Ecto neural progenitor cell (in vitro differentiated cells): ENCODE data around the gene CYP2A13.
A peak's percentile ranks its signal among the peaks of the same experiment; 100 is the strongest.
"Not testable (repeated sequence)": the region's sequence is repeated elsewhere in the genome, so short reads cannot be mapped to it uniquely, and the experiment has no call there.

Experiments used
- DNase-seq: peaks from one replicate; pipeline ENCODE4 v3.0.0-alpha.2; 2018; ENCODE audit warnings: low spot score

CYP2A13 gene

GRCh38 chr19:41120929-41121911, 33.0 kb downstream of the CYP2A13 start:
- not testable (repeated sequence) for DNase-seq

- DNase-seq = not testable (repeated sequence)
Measured at GRCh38 chr19:41122846-41123245, 34.6 kb downstream of the CYP2A13 start.

- no peak for DNase-seq
Measured at GRCh38 chr19:41123716-41124294, 35.6 kb downstream of the CYP2A13 start.

- not testable (repeated sequence) for DNase-seq
Measured at GRCh38 chr19:41126765-41127203, 38.5 kb downstream of the CYP2A13 start.

GRCh38 chr19:41127362-41127761, 39.1 kb downstream of the CYP2A13 start:
- not testable (repeated sequence) for DNase-seq

GRCh38 chr19:41127801-41128300, 39.6 kb downstream of the CYP2A13 start:
- peak; percentile 82 for DNase-seq

GRCh38 chr19:41128692-41129091, 40.4 kb downstream of the CYP2A13 start:
- DNase-seq = no peak

GRCh38 chr19:41131186-41131585, 42.9 kb downstream of the CYP2A13 start:
- DNase-seq = peak; percentile 50

GRCh38 chr19:41133260-41133659, 45.0 kb downstream of the CYP2A13 start:
- DNase-seq = no peak

- no peak for DNase-seq
Measured at GRCh38 chr19:41134616-41135015, 46.4 kb downstream of the CYP2A13 start.

- peak; percentile 87 for DNase-seq
Measured at GRCh38 chr19:41135390-41136384, 47.4 kb downstream of the CYP2A13 start.

GRCh38 chr19:41136636-41137455, 48.6 kb downstream of the CYP2A13 start:
- no peak for DNase-seq

- DNase-seq = peak; percentile 73
Measured at GRCh38 chr19:41144403-41144802, 56.2 kb downstream of the CYP2A13 start.
